HuH-7.5 (cell line): ENCODE data around the gene VAV3.
"Not testable (repeated sequence)": the region's sequence is repeated elsewhere in the genome, so short reads cannot be mapped to it uniquely, and the experiment has no call there.

Source experiments
- DNase-seq: peaks from one replicate; pipeline ENCODE4 v3.0.0; 2011; ENCODE audit warnings: low spot score

VAV3 gene

DNA sequence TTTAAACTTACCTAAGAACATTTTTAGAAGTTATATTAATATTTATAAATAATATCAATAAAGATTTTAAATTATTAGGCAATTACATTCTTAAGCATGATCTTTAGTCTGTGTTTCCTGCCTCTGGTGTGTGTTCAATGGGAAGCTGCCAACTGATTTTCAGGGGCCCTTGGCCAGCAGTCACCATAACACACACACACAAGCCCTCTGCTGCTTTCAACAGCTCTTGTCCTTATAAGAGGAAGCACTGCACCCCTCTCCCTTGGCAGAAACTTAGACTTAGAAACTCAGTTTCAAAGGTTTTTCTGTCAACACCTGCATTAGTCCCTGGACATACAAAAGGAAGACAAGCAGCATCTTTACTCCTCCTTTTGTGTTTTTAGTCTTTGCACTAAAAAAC lies 81.4 kb downstream of the VAV3 start:
- no peak for DNase-seq

DNA sequence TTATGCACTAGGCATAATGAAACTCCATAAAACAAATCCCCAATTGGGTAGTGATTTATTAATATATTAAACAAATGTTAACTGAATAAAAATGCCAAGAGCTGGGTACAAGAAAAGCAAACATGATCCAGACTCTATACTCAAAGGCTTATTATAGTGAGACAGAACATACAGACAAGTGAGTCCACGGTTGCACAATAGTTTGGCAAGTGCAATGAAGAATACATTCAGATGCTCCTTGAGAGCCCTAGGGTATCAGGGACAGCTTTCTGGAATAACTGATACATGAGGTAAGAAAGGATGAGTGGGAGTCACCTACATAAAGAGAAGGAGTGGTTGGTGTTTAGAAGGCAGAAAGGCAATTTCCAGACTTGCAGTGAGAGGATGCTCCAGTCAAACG lies 85.1 kb downstream of the VAV3 start:
- no peak for DNase-seq

DNA sequence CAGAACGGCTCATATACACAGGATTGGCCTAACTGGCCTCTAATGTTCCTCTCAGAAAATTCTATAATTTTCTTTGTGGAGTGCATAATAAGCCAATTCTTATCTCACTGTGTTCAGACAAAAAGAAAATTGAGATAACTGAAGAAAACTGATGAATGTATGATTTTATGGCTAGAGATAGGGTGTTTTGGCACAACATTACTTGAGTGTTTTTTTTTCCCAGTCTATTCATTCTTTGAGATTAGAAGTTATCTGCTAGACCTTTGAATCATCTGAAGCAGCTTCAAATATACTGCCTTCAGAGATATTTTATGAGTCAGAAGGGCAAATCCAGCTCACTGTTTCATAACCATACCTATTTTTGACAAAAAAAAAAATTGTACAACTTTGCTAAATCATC lies 85.6 kb downstream of the VAV3 start:
- no peak for DNase-seq

DNA sequence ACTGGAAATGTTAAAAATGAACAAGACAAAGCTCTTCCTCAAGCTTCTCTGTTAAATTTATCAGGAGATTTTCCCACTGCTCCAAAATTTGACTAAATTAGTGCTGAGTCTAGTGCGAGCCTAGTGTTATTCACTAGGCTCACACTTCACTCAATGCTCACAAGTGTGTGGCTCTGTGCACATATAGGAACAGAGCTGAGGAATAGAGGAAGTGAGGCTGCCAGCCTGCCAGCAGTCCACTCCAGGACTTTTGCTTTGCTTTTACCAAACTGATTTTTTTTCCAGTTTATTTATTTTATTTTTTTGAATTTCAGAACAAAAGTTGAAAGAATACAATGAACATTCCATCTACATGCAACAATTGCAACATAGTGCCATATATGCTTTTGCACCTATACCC lies 87.2 kb downstream of the VAV3 start:
- DNase-seq, result no peak

DNA sequence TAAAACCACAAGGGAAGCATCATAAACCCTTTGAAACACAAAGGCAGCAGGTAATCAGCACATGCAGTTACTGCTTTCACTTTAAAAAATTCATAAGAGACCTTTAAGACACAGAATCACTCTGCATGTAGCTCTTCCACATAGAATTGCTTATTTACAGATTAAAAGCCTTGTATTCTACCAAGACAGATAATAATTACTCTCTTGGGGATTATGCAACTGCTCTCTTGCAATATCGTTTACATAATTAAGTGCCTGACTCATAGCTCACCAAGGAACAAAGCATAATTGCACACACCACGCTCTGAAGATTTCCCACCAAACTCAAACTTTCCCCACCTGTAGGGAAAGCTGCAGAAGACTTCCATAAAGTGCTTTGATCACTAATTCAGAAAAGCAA lies 87.9 kb downstream of the VAV3 start:
- no peak for DNase-seq

DNA sequence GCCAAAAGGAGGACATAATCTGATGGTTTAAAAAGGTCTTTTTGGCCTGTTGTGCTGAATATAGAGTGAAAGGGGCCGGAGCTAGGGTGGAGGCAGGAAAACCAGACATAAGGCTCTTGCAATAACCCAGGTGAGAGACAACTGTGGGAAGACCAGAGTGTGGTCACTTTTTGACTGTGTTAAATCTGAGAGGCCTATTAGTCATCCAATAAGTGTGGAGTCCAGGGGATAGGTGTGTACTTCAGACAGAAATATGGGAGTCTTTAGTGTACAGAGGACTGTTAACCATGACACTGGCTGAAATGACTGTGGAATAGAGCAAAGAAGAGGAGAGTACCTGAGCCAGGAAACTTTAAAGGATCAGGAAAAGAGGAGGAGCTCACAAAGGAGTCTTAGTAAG lies 89.3 kb downstream of the VAV3 start:
- no peak for DNase-seq

DNA sequence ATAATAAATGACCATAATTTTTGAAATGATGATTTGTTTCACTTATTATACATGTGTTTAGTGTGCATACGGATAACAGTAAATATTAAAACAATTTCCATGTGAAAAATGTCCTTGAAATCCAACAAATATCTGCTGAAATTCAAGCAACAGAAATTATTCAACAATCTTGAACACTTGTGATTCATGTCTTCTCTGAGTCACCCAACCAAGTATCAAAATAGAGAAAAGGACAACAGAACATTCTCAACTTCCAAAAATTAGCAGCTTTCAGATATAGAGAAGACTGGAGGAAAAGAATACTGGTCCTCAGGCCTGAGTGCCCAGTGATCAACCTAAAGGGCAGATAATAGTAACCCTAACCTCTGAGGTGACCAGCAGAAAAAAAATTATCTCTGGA lies 90.8 kb downstream of the VAV3 start:
- DNase-seq, result no peak

DNA sequence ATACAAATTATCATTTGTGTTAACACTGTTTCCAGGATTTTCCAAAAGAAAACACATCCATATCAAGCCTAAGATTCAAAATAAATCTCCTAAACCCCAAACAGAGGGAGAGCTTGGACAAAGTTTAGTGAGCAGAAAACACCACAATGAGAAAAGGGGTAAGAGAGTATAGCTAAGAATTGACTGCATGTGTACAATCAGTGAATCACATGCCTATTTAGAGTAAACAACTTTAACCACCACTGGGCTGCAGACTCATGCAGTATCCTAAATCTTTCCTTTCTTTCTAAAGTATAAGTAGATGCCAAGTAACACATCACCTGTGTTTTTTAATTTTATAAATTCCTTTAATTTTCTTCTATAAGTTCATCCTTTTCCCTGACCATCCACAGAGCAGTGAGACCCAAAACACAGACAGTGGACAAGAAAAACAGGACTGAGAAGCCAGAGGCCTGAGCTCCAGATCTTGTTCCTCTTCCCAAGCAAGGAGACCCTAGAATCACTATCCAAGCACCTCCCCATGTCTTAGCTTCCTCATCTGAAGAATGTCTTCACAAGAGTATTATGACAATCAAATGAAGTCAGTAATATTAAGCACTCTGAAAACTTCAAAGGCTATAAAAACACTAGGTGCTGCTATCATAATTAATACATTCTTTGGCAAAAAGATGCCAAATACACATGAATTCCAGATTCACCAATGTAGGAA lies 93.1 kb downstream of the VAV3 start:
- DNase-seq, result no peak

DNA sequence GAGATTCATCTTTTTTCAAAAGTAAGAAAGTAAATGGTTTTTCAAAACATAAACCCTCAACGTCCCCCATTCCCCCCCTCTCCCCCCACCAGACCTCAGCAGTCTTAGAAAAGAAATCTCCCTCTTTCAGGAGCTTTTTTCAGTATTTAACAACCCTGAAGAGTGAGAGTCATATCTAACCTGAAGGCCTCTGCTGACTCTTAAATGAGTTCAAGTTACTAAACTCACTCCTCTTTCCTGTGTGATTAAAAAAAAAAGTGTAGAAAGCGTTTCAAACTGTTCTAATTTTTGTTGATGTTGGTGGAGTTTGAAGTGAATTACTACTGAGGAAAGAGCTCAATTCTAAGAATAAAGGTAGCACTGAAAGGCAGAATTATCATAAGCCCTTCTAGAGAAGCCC lies 93.7 kb downstream of the VAV3 start:
- no peak for DNase-seq

DNA sequence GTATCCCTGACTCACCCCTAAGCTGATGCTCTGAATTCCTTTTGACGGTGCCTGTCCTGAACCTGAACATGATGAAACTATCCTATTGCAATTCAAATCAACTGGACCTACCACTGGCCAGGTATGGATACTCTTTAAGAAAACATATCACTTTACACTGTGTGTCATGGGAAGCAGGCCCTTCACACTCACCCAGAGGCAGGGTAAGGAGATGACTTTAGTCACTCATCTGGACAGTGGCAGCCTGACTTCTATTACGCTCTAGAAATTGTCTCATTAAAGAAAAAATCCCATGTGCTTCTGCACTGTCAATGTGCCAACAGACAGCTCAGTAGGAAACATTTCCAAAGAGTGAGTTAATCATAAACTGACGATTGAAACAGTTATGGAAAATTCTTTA lies 94.3 kb downstream of the VAV3 start:
- no peak for DNase-seq

DNA sequence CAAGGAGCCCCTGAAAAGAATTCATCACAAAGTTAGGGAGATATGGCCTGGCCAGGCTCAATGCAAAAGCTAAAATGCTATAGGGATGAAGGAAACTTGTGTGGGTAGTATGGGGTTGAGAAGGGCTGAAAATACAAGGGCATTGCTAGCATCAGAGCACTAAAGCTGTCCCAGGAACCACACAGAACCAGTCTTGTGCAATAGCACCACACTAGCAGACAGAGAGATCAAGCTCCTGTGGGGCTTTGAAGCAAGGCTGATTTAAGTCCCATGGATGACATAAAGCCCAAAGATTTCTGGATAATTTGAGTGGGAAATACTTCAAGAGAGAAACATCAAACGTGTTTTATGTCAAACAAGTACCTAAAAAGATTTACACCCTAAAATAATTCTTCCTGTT lies 97.1 kb downstream of the VAV3 start:
- DNase-seq, result no peak

DNA sequence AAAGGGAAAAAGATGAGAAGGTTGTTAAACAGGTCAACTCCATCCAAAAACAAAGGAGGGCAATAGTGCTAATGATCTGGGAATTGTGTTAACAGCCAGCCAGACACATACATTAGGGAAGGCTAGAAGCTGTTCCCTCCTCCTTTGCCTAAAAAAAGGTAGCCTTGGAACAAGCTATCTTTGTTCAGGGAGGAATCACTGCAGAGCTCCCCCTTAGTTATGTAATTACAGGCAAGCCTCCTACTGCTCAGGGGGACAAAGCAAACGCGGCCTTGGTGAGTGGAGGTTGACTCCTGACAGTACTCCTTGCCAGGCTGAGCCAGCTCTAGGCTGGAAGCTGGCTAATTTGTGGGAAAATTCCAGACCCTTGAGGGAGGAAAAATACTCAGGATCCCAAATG lies 97.6 kb downstream of the VAV3 start:
- no peak for DNase-seq

DNA sequence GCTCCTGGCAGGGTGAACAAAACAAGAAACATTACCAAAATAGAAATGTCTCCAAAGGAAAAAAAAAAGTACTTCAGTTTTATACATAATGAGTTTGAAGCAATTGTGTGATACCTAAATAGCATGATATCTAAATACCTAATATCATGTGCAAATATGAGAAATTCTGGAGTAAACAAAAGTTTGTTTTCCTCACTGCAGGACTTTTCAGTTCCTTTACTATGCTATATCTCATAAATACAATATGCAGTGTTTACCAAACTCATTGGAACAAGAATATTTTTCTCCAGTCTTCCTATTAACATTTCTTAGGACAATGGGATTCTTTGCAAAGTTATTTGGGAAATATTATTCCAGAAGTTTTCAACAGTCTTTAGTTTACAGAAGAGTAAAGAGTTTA lies 98.1 kb downstream of the VAV3 start:
- DNase-seq, result no peak

DNA sequence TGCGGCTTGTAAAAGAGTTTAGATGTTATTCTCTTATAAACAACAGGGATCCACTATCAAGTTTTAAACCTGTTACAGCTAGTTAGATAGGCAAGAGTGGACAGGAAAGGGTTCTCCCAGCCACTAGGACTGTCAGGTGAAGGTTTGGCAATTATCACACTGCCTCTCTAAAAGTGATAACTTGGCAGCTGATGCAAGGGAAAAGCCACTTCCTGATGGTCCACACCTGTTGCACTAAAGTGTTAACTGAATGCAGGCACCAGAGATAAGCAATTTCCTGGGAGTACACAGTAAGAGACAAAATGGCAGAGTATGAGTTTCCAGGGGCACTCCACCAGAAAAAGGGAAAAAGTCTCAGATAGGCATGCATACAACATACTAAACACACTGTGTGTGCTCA lies 99.4 kb downstream of the VAV3 start:
- DNase-seq, result no peak

DNA sequence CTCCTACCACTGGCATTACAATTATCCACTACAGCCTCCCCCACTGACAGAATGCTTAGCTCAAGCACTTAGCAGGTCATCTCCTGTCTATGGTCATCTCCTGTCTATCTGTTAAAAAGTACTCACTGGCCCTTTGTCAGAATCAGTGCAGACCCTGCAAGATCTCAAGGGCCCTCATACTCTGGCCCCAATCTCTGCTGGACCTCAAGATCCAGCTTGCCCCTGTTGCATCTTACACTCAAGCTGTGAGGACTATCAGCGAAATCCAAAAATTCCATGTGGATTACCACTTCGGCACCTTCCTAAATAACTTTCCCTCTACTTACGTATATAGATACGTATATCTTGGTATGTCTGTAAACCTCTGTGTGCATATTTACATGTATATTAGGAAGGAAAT lies 101.6 kb downstream of the VAV3 start:
- no peak for DNase-seq

DNA sequence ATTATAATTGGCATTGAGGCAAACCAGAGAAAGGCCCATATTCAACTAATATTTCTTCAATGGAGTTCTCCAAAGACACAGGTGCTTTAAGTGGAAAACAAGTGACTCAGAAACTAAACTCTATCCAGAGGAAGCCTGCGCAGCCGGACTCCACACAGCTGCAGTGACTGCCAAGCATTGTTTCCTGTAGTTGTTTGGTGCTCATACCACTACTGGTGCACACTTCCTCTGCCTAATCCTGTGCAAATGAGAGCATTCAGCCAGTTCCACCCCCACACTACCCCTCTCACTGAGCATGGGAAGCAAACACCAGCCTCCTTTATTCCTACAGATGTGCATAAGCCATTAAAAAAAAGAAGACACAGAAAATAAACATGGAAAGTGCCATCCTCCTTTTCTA lies 102.9 kb downstream of the VAV3 start:
- no peak for DNase-seq

DNA sequence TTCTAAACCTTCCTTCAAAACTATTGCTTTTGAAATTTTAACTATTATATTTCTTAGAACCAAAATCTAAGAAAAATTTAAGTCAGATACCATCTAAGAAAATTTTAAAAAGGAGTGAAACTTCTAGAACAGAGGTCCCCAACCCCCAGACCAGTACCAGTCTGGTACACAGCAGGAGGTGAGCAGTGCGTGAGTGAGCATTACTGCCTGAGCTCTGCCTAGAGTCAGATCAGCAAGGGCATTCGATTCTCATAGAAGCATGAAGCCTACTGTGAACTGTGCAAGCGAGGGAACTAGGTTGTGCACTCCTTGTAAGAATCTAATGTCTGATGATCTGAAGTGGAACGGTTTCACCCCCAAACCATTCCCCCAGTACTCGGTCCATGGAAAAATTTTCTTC lies 106.7 kb downstream of the VAV3 start:
- DNase-seq, result no peak

DNA sequence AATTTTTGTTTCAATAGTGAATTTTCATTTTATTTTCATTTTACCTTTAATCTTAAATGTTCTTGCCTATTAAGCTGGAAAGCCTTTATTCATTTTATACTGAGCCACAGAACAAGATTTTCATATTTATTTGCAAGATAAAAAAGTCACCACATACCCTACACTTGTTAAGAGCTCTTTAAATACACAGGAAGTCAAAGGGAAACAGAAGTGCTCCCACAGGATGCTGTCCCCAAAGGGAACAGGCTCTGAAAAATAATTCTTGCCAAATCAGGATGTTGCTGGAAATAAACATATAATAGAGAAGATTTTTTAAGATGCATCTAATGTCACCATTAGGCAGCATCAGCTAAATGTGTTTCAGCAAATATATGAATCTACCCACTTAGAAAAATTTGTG lies 113.6 kb downstream of the VAV3 start:
- no peak for DNase-seq

DNA sequence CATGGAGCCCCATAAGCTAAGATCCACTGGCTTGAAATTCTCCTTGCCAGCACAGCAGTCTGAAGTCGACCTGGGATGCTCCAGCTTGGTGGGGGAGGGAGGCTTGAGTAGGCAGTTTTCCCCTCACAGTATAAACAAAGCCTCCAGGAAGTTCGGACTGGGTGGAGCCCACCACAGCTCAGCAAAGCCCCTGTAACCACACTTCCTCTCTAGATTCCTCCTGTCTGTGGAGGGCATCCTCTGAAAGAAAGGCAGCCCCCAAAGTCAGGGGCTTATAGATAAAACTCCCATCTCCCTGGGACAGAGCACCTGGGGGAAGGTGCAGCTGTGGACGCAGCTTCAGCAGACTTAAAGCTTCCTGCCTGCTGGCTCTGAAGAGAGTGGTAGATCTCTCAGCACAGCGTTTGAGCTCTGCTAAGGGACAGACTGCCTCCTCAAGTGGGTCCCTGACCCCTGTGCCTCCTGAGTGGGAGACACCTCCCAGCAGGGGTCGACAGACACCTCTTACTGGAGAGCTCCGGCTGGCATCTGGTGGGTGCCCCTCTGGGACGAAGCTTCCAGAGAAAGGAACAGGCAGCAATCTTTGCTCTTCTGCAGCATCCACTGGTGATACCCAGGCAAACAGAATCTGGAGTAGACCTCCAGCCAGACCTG lies 120.3 kb downstream of the VAV3 start:
- DNase-seq, result not testable (repeated sequence)

DNA sequence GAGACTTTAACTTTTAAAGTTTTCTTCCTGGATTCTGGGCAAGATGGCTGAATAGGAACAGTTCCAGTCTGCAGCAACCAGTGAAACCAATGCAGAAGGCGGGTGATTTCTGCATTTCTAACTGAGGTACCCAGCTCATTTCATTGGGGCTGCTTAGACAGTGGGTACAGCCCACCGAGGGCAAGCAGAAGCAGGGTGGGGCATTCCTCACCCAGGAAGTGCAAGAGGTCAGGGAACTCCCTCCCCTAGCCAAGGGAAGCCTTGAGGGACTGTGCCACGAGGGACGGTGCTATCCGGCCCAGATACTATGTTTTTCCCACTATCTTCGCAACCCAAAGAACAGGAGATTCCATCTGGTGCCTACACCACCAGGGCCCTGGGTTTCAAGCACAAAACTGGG lies 121.0 kb downstream of the VAV3 start:
- no peak for DNase-seq

DNA sequence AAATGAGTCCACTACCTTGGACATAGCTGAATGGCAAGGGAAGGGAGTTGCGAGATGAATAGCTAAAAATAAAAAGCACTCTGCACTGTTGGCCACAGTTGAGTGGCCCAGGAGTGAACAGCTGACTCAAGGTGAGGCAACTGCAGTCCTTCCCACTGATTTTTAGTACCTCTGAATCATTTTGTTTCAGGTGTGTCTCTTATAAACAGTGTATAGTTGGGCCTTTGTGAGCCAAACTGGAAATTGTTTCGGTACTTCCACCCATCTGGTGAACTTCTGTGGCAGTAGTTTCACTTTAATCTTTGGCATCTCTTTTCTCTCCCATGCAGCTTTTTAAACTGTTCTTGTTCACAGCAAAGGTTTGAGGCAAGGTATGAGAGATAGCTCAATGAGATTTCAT lies 122.7 kb downstream of the VAV3 start:
- no peak for DNase-seq

DNA sequence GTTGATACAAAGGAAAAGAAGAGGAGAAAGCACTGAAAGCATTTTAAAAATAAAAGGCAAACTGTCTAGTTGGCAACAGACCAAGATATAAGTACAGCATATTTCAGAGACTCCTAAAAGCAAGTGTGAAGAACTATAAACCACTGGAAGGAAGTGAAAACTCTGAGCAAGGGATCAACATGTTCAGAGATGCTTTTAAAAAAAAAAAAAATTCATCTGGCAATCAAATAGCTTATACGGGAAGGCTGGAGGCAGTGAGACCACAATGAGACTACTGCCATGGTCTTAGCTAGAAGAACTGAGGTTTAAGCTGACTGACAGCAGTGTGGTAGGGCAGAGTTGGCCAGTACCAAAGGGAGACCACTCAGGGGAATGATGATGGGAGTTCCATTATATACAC lies 124.3 kb downstream of the VAV3 start:
- DNase-seq, result no peak

DNA sequence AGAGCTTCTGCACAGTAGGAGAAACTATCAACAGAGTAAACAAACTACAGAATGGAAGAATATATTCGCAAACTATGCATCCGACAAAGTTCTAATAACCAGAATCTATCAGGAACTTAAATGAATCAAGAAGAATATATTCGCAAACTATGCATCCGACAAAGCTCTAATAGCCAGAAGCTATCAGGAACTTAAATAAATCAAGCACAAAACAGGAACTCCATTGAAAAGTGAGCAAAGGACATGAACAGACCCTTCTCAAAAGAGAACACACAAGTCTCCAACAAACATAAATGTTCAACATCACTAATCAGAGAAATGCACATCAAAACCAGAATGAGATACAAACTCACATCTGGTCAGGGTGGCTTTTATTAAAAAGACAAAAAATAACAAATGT lies 126.9 kb downstream of the VAV3 start:
- no peak for DNase-seq

DNA sequence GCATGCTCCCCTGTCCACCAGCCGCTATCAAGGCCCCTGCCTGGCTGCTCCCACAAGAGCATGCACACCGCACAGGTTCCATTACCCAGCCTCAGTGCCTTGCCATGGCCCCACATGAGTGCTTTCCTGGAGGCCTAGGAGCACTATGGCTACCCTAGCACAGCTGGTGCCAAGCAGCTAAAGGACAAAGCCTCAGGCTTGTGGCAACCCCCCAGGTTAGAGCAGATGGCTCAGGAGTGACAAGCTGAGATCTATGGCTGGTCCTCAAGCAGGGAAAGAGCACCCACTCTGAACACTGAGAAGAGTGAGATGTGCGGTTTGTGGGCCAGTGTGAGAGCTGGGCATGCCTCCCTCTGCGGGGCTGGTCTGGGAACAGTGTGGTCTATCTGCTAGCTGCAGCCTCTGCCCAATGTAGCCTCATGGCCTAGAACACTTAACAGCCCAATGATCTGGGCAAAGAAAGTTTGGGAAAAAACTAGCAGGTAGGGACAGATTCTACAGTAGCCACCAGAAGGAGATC lies 129.8 kb downstream of the VAV3 start:
- DNase-seq, result no peak
